ENCODE results near the gene BANF2.
"Not testable (repeated sequence)": the region's sequence is repeated elsewhere in the genome, so short reads cannot be mapped to it uniquely, and the experiment has no call there.

BANF2 gene
- long read RNA-seq, donor 1: 0 reads
- long read RNA-seq, donor 2: 0 reads
- long read RNA-seq, donor 3: 0 reads
- long read RNA-seq, donor 4: 0 reads
- long read RNA-seq, donor 5: 0 reads
- long read RNA-seq, donor 6: 0 reads
- long read RNA-seq, donor 7: 0 reads
- long read RNA-seq, donor 8: 0 reads

DNA sequence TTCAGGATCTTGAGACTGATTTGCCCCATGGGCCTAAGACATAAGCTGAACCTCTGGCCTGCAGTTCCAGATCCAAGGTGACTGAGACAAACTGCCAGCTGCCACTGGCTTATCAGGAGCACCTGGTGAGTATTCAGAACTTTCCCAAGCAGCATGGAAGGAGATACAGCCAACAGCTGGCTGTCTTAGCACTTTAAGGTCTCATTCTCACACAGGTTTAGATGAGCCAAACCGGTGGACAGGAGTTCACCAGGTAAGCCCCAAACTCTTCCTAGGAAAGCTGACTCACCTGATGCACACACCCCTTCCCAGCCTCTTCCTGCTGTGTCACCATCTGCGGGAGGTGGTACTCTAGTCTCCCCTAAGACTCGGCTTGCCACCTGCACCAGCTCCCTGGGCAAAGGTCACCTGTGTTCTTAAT lies at the start of gene BANF2:
Gene BANF2 (plus strand): TSS at position 36 of the 421 bp plus-strand sequence. CDS start 25,060 bp downstream, outside the sequence.
- no peak for DNase-seq

DNA sequence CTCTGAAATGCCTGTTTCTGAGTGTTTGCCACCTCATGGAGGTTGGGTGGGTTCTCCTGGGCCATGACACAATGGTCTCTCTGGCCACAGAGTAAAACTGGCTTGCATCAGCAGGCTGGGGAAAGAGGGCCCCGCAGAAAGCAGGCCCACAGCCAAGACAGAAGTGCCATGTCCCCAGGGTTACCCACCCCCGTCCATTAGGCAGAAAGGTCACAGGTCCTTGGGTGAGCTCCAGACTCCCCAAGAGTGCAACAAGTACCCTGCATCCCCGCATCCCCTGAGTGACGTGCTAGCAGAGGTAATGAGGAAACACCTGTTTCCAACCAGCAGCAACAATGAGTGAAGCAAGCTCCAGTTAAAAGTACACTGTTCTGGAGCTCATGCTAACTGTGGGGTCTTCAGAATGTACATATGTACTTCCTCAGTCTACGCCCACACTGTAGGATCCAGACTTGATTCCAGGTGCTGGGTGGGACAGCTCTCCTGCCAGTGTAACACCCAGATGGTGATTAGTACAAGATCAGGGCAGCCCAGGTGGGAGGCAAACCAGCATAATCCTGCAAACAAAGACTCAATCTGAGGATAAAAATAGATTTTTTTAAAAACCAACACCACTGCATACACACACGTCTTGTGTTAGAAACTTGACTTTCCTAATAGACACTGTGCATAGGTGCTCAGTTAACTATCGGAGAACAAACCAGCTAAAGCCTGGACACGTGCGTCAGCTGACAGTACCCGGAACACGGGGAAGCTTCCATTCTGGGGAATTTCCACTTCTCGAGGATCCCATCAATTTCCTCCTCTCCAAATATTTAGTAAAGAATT lies 49.3 kb upstream of the BANF2 start:
- no peak for DNase-seq

DNA sequence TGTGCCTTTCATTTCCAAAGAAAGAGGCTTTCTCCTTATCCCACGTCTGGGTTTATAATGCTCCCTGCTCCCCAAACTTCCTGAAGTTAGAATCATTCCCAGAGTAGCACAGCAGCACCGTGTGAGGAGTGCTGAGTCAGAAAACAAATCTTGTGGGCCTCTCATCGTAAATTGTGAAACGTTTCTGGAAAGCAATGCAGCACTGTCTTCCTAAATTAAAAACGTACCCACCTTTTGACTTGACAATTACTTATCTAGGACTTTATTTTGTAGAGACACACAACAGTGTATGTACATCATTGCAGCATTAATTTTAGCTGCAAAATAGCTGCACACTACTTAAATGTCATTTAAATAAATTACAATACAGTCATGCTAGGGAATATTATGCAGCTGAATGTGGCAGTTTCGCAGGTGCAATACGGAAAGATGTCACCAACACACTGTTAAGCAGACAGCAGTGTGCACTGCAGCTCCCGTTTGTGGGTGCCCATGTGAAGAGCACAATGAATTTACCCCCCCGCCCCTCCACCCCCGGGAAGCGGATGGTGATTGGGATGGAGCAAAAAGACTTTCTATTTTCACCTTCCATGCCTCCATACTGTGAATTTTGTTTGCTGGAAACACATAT lies 48.5 kb upstream of the BANF2 start:
- no peak for DNase-seq

DNA sequence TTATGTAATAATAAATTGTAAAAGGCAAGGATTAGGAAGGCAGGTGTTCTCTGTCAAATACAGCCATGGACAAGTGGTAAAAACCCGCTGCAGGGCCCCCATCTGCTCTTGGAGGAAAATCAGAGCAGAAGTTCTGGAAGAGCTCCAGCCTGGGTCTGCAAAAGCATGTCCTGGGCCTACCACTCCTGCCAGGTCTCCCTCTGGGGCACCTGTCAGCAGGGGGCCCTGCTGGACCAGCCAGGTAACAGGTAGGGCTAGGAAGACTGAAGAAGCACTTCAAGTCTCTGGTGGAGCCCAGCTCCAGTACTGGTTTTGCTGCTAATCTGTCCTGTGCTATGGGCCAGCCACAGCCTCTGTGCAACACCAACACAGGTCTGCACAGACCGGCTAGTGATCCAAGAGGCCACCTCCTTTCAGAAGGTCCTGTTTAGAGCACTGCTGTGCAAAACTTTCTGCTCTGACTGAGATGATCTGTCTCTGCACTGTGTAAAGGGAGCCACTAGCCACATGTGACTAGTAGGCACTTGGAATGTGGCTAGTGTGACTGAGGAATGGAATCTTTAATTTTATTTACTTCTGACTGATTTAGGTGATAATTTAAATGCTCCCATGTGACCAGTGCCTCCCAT lies 47.9 kb upstream of the BANF2 start:
- DNase-seq: no peak

DNA sequence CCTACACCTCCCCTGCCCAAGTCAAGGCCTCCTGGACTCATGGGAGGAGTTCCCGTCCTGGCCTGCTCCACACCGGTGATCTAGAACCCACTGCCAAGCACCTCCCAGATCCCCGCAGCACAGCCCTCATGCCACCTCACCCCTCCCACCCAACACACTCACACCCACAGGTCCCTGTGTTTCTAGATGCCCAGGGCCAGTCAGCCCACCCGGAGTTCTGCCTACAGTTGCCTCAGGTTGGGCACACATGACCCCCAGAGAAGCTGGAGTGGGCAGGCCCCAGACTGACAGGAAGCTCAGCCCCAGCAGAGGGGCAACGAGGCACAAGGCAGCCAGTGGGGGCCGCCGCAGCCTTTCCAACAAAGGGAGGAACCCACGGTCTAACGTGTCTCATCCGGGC lies 47.4 kb upstream of the BANF2 start:
- DNase-seq: no peak

DNA sequence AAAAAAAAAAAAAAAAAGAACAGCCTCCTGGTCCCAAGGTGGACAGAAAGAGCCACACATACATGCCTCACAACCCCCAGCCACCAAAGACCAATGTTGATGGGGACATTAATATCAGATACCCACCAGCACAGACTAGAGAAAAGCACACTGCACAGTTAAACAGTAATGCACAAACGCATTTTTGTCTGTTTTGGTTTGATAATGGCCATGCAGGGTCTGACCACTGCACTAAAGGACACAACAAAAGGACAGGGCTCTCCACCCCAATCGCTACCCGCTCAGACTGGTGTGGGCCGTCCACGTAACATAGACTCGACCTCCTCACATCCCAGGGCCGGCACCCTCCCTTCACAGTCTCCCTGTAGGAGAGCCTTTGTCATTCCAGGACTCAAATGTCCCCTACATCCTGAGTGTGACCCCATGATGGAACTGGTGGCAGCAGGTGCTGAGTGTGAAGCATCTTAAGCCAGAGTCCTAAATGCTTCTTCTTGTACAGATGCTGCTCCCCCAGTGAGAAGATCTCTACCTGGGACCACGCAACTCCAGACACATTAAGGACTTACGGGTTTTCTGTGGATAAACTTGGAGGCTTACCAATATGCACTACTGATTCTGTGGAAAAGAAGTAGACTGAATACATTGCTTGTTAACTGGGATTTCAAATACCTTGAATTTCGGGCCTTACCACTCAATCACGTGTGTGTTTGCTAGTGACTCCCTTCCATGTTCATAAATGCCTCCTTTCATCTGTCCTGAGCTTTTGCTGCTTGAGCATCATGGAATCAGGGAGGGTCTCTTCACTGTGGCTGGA lies 45.7 kb upstream of the BANF2 start:
- no peak for DNase-seq

DNA sequence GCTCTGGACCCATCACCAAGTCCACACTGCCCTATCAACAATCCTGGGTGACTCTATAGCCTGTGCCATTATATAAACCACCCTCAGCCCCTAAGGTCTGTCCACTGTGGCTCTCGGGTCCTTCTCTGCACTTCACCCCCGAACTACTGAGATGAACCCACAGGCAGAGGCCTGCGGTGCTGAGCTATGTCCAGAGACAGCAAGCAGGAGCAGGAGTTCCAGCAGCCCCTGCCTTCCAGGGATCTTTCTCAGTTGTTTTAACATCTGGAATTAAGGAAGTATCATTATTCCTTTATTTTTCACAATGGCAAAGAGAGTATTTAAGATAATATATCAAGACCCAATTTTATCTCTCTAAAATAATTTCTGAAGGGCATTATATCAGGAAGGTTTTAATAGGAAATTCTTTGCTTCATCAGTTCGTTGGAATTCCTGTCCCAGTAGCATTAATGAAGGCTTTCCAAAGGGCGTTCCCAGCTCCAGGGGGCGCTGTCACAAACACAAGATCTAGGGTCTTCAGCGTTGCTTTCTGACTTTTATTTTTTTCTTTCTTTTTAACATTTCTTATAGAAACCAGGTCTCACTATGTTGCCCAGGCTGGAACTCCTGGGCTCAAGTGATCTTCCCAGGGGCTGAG lies 45.0 kb upstream of the BANF2 start:
- no peak for DNase-seq

DNA sequence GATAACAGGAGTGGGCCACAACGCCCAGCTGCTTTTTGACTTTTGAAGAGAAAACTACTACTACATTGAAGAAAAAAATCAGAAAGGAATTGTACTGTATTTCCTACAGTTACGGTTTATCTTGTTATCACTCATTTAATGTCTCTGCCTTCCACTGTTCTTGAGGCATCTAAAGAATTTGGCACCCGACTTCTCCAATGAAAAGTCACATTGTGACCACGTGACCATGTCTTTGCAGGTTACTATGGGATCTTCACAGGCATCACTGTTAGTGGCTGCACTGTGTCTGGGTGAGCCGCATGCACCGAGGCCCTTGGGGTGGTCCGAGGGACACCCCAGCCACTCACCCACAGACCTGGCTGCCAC lies 44.5 kb upstream of the BANF2 start:
- DNase-seq: no peak

DNA sequence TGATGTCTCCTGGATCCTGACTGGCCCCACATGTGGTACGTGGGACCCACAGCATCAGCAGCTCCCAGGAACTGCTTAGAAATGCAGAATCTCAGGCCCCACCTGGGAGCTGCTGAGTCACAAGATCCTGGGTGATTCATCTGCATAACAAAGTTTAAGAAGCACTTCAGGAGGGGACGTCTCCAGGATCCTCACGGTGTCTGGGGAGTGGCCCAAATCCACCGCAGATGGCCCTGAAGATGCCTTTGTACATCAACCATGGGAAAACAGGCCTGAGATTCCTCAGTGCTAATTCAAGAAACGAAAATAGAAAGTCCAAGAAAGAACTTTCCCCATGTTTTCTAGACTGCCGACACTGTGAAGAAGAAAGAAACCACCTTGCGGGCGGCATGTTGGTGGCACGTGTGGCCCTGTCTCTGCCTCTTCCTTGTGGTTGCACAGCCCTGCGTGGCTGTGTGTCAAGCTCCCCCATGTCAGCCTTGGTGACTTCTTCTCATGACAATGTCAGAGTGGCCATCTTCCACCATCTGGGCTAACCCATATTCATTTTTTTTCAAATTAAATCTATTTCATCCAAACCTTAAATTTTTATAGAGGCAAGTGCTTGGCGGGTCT lies 43.8 kb upstream of the BANF2 start:
- no peak for DNase-seq

DNA sequence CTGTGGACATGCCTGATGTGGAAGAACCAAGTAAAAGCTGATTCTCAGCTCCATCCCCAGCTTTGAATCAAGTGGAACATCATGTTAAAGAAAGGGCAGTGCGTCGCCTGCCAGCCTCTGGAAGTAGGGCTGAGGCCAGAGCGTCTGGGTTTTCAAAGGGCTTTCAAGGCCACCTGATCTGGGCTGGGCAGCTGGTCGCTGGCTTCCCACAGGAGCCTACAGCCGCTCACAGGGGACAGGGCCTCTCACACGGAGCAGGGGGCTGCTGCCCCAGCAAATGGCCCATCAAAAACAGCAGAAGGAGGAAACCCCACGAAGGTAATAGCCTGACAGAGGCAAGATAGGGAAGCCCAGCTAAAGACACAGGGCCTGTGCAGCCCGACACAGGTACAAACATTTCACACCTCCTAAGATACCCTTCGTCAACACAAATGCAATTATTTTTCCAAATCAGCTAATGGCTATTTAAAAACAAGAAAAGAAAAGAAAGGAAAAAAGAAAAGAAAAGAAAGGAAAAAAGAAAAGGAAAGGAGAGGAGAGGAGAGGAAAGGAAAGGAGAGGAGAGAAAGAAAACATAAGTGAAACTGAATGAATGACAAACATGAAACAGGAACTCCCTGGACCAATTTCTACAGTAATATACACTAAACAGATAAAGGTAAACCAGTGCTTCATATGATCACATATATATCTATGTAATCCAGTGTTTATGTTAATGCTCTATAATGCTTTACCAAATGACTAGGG lies 42.5 kb upstream of the BANF2 start:
- no peak for DNase-seq

DNA sequence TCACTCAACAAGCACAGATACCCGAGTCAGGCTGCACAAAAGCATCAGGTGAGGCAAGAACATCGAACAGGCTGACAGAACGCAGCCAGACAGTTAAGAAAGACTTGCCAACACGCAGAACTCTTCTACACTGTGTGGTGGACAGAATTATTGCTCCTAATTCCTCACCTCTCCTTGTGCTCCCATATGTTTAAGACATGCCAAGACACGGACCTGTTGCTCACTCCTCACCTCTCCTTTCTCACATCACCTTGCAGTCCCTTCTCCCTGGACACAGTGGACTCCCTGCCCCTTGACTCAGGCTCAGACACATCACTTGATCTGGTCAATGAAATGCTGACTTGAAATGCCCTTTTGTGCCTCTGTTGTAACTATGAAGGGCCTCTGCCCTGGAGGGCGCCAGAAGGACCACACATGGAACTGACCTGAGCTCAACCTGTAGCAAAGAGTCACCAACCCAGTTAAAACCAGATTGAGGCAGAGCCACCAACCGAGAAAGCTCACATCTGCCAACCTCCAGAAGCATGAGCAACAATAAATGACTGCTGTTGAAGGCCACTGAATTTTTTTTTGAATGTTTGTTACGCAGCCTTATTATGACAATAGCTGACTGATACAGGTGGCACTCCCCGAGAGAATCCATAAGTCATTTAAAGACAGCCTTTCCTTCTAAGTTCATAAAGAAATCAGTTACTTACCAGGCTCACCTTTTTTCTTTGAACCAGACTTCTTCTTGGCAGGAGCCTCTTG lies 41.7 kb upstream of the BANF2 start:
- no peak for DNase-seq

DNA sequence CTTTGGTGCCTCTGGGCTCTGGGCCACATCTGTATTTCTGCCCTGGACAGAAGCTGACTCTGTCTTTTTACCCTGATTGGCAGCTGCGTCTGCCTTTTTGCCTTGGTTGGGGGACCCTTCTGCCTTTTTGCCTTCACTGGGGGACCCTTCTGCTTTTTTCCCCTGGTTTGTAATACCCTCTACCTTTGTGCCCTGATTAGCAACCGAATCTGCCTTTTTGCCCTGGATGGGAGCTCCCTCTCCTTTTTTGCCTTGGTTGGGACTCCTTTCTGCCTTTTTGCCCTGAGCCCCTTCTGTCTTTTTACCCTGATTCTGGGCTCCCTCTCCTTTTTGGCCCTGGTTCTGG lies 41.1 kb upstream of the BANF2 start:
- DNase-seq: no peak

DNA sequence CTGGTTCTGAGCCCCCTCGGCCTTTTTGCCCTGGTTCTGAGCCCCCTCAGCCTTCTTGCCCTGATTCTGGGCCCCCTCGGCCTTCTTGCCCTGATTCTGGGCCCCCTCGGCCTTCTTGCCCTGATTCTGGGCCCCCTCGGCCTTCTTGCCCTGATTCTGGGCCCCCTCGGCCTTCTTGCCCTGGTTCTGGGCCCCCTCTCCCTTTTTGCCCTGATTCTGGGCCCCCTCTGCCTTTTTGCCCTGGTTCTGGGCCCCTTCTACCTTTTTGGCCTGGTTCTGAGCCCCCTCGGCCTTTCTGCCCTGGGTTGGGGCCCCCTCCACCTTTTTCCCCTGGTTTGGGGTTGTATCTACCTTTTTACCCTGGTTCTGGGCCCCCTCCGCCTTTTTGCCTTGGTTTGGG lies 40.4 kb upstream of the BANF2 start:
- not testable (repeated sequence) for DNase-seq

DNA sequence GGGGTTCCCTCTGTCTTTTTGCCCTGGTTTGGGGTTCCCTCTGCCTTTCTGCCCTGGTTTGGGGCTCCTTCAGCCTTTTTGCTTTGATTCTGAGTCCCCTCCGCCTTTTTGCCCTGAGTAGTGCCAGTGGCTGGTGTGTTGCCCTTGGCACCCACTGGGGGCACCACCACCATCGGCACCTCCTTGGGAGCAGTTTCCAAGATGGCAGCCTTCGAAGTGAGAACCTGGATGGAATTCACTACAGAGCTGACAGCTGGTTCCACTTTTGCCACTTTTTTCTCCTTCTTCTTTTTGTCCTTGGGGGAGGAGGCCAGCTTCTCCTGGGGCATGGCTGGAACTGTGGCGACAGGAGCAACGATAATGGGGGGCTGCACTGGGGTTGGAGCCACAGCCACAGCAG lies 40.0 kb upstream of the BANF2 start:
- no peak for DNase-seq

DNA sequence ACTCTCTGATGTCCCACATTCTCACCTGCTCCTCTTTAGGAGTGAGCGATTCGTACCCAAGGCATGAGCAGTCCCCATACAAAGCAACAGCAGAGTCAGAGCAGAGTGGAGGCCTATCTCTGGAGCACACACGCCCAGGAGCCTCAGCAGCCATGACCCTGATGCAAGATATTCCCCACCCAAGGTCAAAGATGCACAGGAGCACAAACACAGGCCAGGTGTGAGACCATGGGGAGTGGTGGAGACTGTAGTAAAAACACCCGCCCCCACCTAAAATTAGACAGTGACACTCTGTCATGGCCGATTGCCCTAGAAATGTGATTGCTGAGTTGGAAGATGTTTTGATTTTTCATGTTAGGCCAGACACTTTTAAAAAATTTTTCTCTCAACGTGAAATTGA lies 39.1 kb upstream of the BANF2 start:
- DNase-seq: no peak

DNA sequence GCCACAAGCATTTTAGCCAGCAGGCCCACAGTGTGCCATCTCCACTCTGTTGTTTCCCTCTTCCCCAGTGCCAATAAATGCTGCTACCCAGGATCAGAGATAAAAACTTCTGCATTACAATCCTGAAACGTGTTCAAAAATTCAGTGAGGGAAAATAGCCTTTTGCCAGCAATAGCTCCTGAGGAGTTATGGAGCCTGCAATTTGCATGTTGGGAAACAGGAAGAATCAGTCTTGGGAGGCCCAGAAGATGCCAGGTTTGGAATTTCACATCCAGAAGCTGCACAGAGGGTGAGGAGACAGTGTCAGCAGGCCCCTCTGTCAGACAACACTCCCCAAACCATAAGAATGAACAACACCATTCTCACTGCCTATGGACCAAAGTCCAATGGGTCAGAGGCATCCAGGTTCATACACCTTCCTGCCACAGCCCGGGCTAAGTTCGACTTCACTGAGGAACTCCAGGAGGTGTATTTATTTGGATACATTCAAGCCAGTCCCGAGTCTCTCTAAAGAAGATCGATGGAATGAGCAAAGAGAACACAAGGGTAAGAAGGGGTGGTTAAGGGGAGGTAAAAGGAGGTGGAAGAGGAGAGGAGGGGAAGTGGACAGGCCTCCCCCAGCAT lies 38.5 kb upstream of the BANF2 start:
- no peak for DNase-seq

DNA sequence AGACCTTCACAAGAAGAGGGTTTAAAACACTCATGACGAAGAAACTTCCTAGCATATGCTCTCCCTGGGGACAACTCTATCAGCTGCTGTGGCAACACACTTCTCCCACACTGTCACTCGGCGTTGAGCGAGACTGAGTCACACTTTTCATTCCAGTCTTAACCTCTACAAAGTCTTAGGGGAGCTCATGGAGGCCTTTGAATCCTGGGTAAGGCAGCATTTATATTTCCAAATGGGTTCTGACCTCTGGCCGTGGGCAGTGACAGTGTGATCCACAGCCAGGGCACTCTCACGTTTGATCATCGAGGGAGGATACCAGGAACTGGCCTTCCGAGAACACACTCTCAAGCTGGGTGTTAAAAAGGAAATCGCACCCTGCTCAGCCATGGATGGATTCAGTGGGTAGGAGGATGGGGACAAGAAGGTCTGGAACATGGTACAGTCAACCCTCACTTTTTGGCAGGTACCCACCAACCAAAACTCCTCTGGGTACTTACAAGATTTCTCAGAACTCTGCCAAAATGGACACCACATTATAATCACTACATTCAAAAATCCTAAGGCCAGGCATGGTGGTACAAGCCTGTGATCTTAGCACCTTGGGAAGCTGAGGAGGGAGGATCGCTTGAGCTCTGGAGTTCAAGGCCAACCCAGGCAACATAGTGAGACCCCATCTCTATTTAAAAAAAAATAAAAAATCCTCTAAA lies 37.3 kb upstream of the BANF2 start:
- no peak for DNase-seq

DNA sequence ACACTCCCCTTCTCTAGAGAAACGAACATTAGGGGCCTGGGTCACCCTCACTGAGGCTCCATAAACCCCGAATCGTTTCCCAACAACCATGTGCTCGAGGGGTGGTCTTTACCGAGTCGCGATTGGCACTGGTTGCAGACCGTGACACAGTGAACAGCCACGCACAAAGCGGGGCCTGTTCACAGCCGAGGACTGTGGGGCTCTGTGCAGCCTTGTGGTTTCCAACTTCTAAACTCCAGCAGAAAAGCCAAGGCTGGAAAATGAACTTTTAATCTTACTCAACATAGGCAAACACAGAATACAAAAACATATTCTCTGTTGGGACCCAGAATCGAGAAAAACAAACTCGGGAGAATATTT lies 36.7 kb upstream of the BANF2 start:
- DNase-seq: no peak

DNA sequence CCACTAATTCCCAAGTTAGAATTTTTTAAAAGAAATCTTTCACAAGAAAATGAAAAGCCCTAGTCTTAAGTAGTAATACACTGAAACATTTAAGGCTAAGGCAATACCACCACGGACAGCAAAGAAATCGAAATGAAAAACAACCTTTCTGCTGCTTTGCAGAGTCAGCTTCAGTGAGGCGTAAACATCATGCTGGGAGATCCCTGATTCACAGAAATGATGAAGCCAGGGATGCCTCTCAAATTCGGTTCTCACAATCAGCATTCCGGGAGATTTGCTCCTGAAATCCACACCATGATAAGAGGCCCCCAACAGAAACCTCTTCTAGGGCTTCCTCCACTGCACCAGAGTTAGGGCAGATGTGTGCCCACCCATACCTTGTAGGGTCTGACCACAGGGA lies 36.3 kb upstream of the BANF2 start:
- no peak for DNase-seq

Measured in right kidney (tissue), 9 donors.